ENCODE measurements around the gene PIP5K1A. TPM values are rescaled to one million over a fixed set of nuclear protein-coding genes. Genes with fewer than 3 reads are reported as not detected.
"Not testable (repeated sequence)": the region's sequence is repeated elsewhere in the genome, so short reads cannot be mapped to it uniquely, and the experiment has no call there.

Gene PIP5K1A
- total RNA-seq, 2 experiments from 2014 or later, result 41.7 to 44.7 TPM

DNA sequence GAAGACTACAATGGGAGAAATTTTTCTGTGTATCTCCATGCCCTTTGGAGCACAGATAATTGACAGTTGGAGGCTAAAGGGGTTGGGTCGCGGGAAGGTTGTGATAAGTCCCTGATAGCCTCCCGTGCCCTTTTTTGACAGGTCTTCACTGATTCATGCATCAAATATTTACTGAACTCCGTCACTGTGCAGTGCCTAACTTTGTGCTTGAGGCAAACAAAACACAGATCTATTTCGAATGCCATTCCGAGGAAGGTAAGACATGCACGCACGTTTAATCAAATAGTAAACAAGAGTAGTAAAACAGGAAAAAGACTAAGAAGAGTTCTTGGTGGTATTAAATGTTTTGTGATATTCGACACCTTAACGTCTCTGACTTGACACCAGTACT, 494 bp upstream of the PIP5K1A start:
- CTCF ChIA-PET, result no interaction called here
- peaks cover 43% of the 10 kb centered on the region for H3K4me1 ChIP-seq (ENCODE audit: insufficient read depth, low read length)
- H3K27ac Mint-ChIP-seq, result peak overlapping the region; percentile 96
- H3K27me3 ChIP-seq (ENCODE audit: control insufficient read depth in 1 of 2, insufficient read depth in 2 of 2, low read length in 2 of 2), result no peaks in the 10 kb centered on the region
- H3K9me3 ChIP-seq (ENCODE audit: control insufficient read depth in 1 of 2, insufficient read depth in 1 of 2, low read length in 2 of 2), result no peaks in the 10 kb centered on the region
- intact Hi-C loops (cut with DNase I, micrococcal nuclease), result loop anchor here (1.0 to 10.0 kb wide), 4 partner anchors 8 to 201 kb away; partner anchors contain the start of genes PSMB4 (in 1 of the 2), PSMD4 (in 1 of the 2), RFX5 (in 1 of the 2) and VPS72 (in 1 of the 2)
- H3K4me3 Mint-ChIP-seq, result peak overlapping the region; percentile 98
- peak overlapping the region; percentile 3 to 12 for H3K27ac ChIP-seq (ENCODE audit: low read depth in 1 of 2, low read length in 2 of 2)
- no peak for ATAC-seq (ENCODE audit: poor library complexity)
- peak overlapping the region; percentile 93 for H3K4me3 ChIP-seq (ENCODE audit: low read length)
- peaks cover 48% of the 10 kb centered on the region for H3K4me1 Mint-ChIP-seq (ENCODE audit: low read depth)
- peak in 2 of 14 experiments; percentile 8 to 32 for DNase-seq
- peaks cover 4% of the 10 kb centered on the region for H3K27me3 Mint-ChIP-seq
- peaks cover 8% of the 10 kb centered on the region for H3K36me3 ChIP-seq (ENCODE audit: insufficient read depth, low read length)
- peaks cover 34% of the 10 kb centered on the region for H3K36me3 Mint-ChIP-seq (ENCODE audit: low read depth)
- POLR2A ChIA-PET, result interaction anchor here (1.1 to 1.8 kb wide), 3 partner anchors 8 to 84 kb away, joined by 4 to 18 read pairs (median 4); partner anchors contain the start of genes VPS72 and ZNF687
- H3K9me3 Mint-ChIP-seq, result no peaks in the 10 kb centered on the region
- TF ChIP-seq, protein P1, sequence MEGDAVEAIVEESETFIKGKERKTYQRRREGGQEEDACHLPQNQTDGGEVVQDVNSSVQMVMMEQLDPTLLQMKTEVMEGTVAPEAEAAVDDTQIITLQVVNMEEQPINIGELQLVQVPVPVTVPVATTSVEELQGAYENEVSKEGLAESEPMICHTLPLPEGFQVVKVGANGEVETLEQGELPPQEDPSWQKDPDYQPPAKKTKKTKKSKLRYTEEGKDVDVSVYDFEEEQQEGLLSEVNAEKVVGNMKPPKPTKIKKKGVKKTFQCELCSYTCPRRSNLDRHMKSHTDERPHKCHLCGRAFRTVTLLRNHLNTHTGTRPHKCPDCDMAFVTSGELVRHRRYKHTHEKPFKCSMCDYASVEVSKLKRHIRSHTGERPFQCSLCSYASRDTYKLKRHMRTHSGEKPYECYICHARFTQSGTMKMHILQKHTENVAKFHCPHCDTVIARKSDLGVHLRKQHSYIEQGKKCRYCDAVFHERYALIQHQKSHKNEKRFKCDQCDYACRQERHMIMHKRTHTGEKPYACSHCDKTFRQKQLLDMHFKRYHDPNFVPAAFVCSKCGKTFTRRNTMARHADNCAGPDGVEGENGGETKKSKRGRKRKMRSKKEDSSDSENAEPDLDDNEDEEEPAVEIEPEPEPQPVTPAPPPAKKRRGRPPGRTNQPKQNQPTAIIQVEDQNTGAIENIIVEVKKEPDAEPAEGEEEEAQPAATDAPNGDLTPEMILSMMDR (IDR thresholded peaks at IDR 0.05), result no peak

DNA sequence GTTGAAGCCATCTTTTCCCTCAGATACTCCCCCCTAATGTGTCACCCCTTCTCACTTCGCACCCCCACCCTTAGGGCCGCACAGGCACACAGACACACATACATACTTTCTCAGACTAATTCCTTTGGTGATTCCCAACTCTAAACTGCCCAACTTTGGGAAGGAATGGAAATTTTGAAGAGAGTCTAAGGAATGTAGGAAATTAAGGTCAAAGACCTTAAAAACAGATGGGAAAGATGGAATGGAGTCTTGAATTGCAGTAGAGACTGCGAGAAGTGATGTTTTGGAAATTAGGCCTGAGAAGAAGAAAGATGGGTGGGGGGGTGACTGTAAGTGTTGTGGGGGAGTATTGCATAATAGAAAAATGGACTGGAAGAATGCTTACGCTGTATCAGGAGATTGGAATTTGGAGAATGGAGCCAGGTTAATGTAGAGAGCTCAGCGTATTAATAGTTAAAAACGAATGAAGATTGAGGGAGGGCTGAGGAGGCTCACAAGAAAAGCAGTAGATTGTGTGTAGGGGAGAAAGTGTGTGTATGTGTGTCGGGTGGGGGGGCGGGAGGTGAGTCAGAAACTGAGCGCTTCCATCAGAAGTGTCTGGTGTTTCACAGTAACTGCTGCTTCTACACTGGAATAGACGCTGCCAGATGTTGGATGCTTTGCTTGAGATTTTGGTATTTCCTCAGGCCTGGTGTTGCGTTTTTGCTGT, 1.7 kb downstream of the PIP5K1A start:
- Histone ChIP-seq H3K4me3 (ENCODE audit: low read length) (peak overlapping the region; percentile 93), H3K36me3 (ENCODE audit: insufficient read depth, low read length) (peaks cover 23% of the 10 kb centered on the region), H3K27me3 (ENCODE audit: control insufficient read depth in 1 of 2, insufficient read depth in 2 of 2, low read length in 2 of 2) (no peaks in the 10 kb centered on the region), H3K27ac (ENCODE audit: low read depth in 1 of 2, low read length in 2 of 2) (no peak overlapping the region), H3K9me3 (ENCODE audit: control insufficient read depth in 1 of 2, insufficient read depth in 1 of 2, low read length in 2 of 2) (no peaks in the 10 kb centered on the region), H3K4me1 (ENCODE audit: insufficient read depth, low read length) (peaks cover 46% of the 10 kb centered on the region)
- DNase-seq (peak in 3 of 14 experiments; percentile 34 to 50 (median 38)), ATAC-seq (ENCODE audit: poor library complexity) (no peak)
- intact Hi-C loops (cut with DNase I, micrococcal nuclease), result loop anchor here (2.0 to 10.0 kb wide), 2 partner anchors 145 to 199 kb away; partner anchors contain the start of genes PSMB4 (in 1 of the 2) and RFX5 (in 1 of the 2)
- CTCF ChIA-PET, result interaction anchor here (1.2 to 1.3 kb wide), 2 partner anchors 10 to 52 kb away, joined by 3 to 4 read pairs; partner anchors contain the start of gene VPS72
- peaks cover 59% of the 10 kb centered on the region for H3K4me1 Mint-ChIP-seq (ENCODE audit: low read depth)
- no peaks in the 10 kb centered on the region for H3K9me3 Mint-ChIP-seq
- peaks cover 47% of the 10 kb centered on the region for H3K36me3 Mint-ChIP-seq (ENCODE audit: low read depth)
- TF ChIP-seq, protein P1 (IDR thresholded peaks at IDR 0.05), result no peak
- POLR2A ChIA-PET, result interaction anchor here (1.3 to 1.8 kb wide), 2 partner anchors 10 to 47 kb away, joined by 3 to 18 read pairs; partner anchors contain the start of gene VPS72
- H3K4me3 Mint-ChIP-seq, result peak overlapping the region; percentile 98
- H3K27me3 Mint-ChIP-seq, result peaks cover 4% of the 10 kb centered on the region
- H3K27ac Mint-ChIP-seq, result peak overlapping the region; percentile 96

DNA sequence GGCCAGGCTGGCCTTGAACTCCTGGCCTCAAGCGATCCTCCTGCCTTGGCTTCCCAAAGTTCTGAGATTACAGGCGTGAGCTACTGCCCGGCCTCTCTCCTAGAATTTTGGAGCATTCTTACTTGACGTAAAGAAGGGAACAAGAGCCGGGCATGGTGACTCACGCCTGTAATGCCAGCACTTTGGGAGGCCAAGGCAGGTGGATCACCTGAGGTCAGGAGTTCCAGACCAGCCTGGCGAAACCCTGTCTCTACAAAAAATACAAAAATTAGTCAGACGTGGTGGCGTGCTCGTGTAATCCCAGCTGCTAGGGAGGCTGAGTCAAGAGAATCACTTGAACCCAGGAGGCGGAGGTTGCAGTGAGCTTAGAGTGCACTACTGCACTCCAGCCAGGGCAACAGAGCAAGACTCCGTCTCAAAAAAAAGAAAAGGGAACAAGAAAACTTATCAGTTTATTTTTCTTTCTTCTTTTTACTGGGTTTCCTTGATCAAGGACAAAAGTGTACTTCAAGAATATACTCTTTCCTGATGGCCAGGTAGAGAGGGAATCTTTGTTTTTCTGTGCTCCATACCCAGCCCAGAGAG, 7.1 kb downstream of the PIP5K1A start:
- H3K9me3 Mint-ChIP-seq; DNase-seq; H3K27me3 ChIP-seq (ENCODE audit: control insufficient read depth in 1 of 2, insufficient read depth in 2 of 2, low read length in 2 of 2); H3K27ac Mint-ChIP-seq; H3K4me3 ChIP-seq (ENCODE audit: low read length); H3K27ac ChIP-seq (ENCODE audit: low read depth in 1 of 2, low read length in 2 of 2); POLR2A ChIA-PET; ATAC-seq (ENCODE audit: poor library complexity); intact Hi-C loops (cut with DNase I, micrococcal nuclease); H3K27me3 Mint-ChIP-seq; H3K9me3 ChIP-seq (ENCODE audit: control insufficient read depth in 1 of 2, insufficient read depth in 1 of 2, low read length in 2 of 2); H3K4me3 Mint-ChIP-seq: not testable (repeated sequence)
- H3K36me3 Mint-ChIP-seq (ENCODE audit: low read depth), result peaks cover 59% of the 10 kb centered on the region
- Histone ChIP-seq H3K36me3 (ENCODE audit: insufficient read depth, low read length) (peaks cover 40% of the 10 kb centered on the region), H3K4me1 (ENCODE audit: insufficient read depth, low read length) (peaks cover 14% of the 10 kb centered on the region)
- peaks cover 29% of the 10 kb centered on the region for H3K4me1 Mint-ChIP-seq (ENCODE audit: low read depth)
- CTCF ChIA-PET, result interaction anchor here (0.5 kb wide), 1 partner anchor 1245 kb away, joined by 4 read pairs; no protein-coding TSS in a partner anchor

All from CD4-positive, alpha-beta T cell (primary cell).